ENCODE data around the gene RPS15.

RPS15 gene

GRCh38 chr19:1438035-1438932, at the start of gene RPS15:
Gene RPS15, plus strand, starts transcription at chr19:1438396. Its CDS starts 30 bp downstream, at chr19:1438426.
- peak within 1 kb of the TSS; percentile 86 for H3K4me3 ChIP-seq (ENCODE audit: low read depth, low read length)

GRCh38 chr19:1388637-1389026, 49.6 kb upstream of the RPS15 start:
- H3K4me3 ChIP-seq (ENCODE audit: low read depth, low read length): no peak overlapping the region

DNA sequence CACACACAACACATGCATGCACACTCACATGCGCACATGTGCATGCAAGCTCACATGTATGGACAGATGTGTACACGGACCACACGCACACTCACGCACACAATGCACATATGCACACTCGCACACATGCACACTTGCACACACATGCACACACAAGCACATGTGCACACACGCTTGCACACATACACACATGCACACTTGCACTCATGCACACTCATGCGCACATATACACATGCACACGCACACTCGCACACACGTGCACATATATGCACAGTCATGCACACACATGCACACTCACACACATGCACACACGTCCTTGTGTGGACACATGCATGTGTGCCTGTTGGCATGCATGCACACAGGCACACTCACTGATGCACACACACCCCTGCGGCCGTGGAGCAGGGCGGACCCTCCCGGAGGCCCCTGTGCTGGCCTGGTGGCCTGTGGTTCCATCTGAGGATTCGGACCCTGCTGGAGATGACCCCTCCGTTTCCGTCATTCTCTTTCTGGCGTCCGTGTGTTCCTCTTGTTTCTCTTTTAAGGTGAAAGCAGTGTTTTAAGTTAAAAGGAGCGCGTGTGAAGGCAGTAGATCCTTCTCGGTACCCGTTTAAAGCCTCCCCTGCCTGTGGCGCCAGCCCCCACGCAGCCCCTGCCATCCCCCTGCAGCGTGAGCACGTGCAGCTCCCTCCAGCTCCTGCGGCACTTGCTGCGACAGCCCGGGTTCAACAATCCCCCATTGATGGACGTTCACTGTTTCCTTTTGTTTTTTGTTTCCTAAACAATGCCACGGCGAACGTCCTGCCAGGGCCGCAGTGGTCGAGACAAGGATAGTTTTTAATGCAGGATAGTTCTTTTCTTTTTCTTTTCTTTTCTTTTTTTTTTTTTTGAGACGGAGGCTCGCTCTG, 48.9 kb upstream of the RPS15 start:
- H3K4me3 ChIP-seq (ENCODE audit: low read depth, low read length): no peak overlapping the region

DNA sequence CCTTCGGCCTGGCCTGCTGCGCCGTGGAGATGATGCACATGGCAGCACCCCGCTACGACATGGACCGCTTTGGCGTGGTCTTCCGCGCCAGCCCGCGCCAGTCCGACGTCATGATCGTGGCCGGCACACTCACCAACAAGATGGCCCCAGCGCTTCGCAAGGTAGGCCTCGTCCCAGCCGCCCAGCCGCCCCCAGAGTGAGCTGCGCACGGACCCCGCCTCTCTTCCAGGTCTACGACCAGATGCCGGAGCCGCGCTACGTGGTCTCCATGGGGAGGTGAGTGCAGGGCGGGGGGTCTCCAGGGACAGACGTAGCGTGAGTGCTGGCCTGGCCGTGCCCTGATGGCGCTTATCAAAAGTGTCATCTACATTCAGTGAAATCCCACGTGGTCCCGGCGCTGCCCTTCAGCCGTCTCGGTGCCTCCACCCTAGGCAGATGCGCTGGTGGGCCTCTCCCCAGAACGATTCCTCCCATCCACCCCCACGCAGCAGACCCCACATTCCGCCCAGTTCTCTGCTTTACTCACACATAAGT, 47.2 kb upstream of the RPS15 start:
- no peak overlapping the region for H3K4me3 ChIP-seq (ENCODE audit: low read depth, low read length)

DNA sequence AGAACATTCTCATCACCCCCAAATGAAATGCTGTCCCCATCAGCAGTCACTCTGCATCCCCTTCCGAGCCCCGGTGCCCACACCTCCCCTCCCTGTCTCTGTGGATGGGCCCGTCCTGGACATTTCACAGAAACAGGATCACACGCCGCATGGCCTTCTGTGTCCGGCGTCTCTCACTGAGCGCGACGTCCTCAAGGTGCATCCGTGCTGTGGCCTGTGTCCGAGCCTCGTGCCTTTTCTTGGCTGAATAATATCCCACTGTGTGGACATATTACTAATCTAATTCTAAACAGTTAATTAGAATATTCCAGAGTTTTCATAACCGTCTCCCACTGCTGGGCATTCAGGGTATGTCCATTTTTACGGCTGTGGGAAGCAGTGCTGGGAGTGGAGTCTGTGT, 45.8 kb upstream of the RPS15 start:
- no peak overlapping the region for H3K4me3 ChIP-seq (ENCODE audit: low read depth, low read length)

- no peak overlapping the region for H3K4me3 ChIP-seq (ENCODE audit: low read depth, low read length)
These were observed 45.2 kb upstream of the RPS15 start for GRCh38 chr19:1392939-1393530.

DNA sequence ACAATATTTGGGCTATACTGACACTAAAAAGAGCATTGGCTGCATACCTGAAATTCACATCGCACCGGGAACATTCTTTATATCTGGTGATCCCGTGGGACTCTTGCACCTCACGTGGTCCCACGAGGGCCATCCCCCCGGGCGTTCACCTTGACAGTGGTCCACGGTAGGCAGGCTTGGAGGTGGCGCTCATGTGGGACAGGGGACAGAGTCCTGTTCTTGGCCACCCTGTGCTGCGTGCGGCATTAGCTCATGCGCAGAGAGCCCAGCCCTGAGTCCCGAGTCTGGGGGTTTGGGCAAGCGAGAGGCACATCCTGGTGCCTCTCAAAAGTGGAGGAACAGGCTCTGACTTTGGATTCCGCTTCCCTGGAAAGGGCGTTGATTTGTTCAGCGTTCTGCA, 44.4 kb upstream of the RPS15 start:
- H3K4me3 ChIP-seq (ENCODE audit: low read depth, low read length): no peak overlapping the region

- no peak overlapping the region for H3K4me3 ChIP-seq (ENCODE audit: low read depth, low read length)
These were observed 43.7 kb upstream of the RPS15 start for GRCh38 chr19:1394252-1395193.

GRCh38 chr19:1395194-1396018, 42.8 kb upstream of the RPS15 start:
- no peak overlapping the region for H3K4me3 ChIP-seq (ENCODE audit: low read depth, low read length)

DNA sequence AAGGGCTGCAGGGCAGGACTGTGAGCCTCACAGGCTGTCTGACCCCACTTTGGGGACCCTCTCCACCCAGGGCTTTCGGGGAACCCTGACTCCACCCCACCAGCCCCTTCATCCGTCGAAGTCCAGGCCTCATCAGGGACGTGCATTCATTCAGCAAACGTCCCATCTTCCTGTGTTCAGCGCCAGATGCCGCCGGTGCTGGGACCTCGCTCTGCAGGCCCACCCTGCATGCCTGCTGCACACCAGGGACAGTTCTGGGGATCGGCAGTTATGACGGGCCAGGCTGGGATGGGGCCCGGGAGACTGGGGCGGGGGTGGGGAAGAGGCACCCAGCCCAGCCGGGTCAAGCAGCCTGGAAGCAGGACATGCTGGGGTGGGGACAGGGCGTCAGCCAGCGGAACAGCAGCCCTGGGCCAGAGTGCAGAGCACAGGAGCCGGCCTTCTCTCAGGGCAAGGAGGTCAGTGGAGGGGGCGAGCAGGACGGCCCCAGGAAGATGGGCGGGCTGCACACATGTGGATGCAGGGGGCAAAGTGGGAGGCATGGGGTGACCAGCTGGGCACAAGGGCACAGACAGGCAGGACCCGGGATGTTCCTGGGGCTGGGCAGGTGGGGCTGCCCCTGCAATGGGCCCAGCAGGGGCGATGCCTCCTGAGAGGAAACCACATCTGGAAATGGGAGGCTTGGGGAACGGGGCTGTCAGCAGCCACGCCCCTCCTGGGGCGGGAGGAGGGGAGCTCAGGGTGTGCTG, 42.0 kb upstream of the RPS15 start:
- no peak overlapping the region for H3K4me3 ChIP-seq (ENCODE audit: low read depth, low read length)

- no peak overlapping the region for H3K4me3 ChIP-seq (ENCODE audit: low read depth, low read length)
These were observed 41.2 kb upstream of the RPS15 start for GRCh38 chr19:1396768-1397679.

DNA sequence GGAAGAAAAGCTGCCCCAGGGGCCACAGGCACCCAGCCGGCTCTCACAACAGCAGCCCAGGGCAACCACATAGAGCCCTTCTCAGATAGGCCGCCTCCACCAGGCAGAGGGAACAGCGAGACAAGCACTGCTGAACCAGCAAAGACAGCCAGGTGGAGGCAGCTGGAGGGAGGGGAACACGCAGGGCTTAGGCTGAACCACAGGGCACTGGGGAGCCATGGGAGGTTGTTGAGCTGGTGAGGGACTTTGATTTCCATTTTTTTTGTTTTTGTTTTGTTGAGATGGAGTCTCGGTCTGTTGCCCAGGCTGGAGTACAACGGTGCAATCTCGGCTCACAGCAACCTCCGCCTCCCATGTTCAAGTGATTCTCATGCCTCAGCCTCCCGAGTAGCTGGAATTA, 40.4 kb upstream of the RPS15 start:
- H3K4me3 ChIP-seq (ENCODE audit: low read depth, low read length): no peak overlapping the region

GRCh38 chr19:1399079-1399478, 39.1 kb upstream of the RPS15 start:
- H3K4me3 ChIP-seq (ENCODE audit: low read depth, low read length): no peak overlapping the region

DNA sequence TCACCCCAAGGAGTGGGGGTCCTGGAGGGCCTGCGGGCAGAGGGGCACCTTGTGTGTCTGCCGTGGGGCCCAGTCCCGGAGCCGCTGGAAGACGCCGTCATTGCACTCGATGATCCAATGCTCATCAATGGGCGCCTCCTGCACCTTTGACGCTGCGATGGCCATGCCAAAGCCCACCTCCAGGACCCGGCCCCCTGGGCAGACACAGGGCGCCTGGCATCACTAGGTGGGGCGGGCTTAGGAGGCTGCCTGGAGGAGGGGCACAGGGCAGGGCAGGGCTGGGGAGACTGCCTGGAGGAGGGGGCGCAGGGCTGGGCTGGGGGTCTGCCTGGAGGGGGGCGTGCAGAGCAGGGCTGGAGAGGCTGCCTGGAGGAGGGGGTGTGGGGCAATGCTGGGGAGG, 38.5 kb upstream of the RPS15 start:
- no peak overlapping the region for H3K4me3 ChIP-seq (ENCODE audit: low read depth, low read length)

- peak overlapping the region; percentile 51 for H3K4me3 ChIP-seq (ENCODE audit: low read depth, low read length)
These were observed 37.7 kb upstream of the RPS15 start for GRCh38 chr19:1400281-1401137.

- H3K4me3 ChIP-seq (ENCODE audit: low read depth, low read length): peak within 1 kb of the TSS; percentile 51
These were observed 36.9 kb upstream of the RPS15 start, which contains the start of gene GAMT for GRCh38 chr19:1401138-1401888. Gene GAMT, minus strand, starts transcription at chr19:1401542. Its CDS starts 66 bp downstream, at chr19:1401476.
